HepG2 (cell line): ENCODE results near the gene MAP3K8. TPM values are rescaled to one million over a fixed set of nuclear protein-coding genes. Genes with fewer than 3 reads are reported as not detected.
A peak's percentile ranks its signal among the peaks of the same experiment; 100 is the strongest.

Experiments used
- E2F2 ChIP-seq: sonication (generic); formaldehyde crosslinking; IDR thresholded peaks from 2 replicates; pipeline ENCODE4 v1.4.0; 2020; ENCODE audit warnings: missing genetic modification reagents, borderline replicate concordance
- FOSL2 ChIP-seq: sonication (generic); formaldehyde crosslinking; IDR thresholded peaks from 2 replicates; pipeline ENCODE4 v1.4.0; 2020; ENCODE audit warnings: missing genetic modification reagents
- HOXA5 ChIP-seq: sonication (generic); formaldehyde crosslinking; IDR thresholded peaks from 2 replicates; pipeline ENCODE4 v1.4.0; 2020; ENCODE audit warnings: missing genetic modification reagents
- POLR2A ChIP-seq, 2 experiments: IDR thresholded peaks; 2 replicates each; pipeline ENCODE4 v1.6.1; 2011; ENCODE audit warnings: low read depth in 2 of 2, low read length in 2 of 2, mild to moderate bottlenecking in 1 of 2, moderate library complexity in 1 of 2; ENCODE audit not compliant: insufficient read depth in 1 of 2
- SRSF4 ChIP-seq: fragments of 200-400 bp; formaldehyde crosslinking; IDR thresholded peaks from one replicate; pipeline ENCODE4 v1.6.1; 2018; ENCODE audit warnings: mild to moderate bottlenecking, low read depth, low read length, moderate library complexity; ENCODE audit not compliant: poor library complexity, severe bottlenecking
- ZNF280B ChIP-seq: sonication (generic); formaldehyde crosslinking; IDR thresholded peaks from 2 replicates; pipeline ENCODE4 v1.5.0; 2020; ENCODE audit warnings: missing genetic modification reagents, mild to moderate bottlenecking, borderline replicate concordance
- ZZZ3 ChIP-seq: sonication (generic); formaldehyde crosslinking; IDR thresholded peaks from 2 replicates; pipeline ENCODE4 v1.4.0; 2020; ENCODE audit warnings: missing genetic modification reagents, mild to moderate bottlenecking, borderline replicate concordance
- polyA plus RNA-seq, 8 experiments: library from polyadenylated mRNA; depleted of rRNA in 3 of 8; stranded (reverse) in 7 of 8; unstranded in 1 of 8; fragments of >200 nt; fragmentation: Illumina TruSeq in 4 of 8; extraction: Trizol in 4 of 8; gene quantifications; 2 replicates each; pipeline versions ENCODE4 v1.2.1 to v1.2.3, GENCODE V29; 2011 to 2016; ENCODE audit warnings: low read depth in 4 of 8, missing spikeins in 1 of 8, mixed read lengths in 1 of 8; ENCODE audit not compliant: insufficient read depth in 1 of 8
- total RNA-seq, 5 experiments: library from RNA; depleted of rRNA; stranded (reverse); fragments of >200 nt; fragmentation: Illumina TruSeq; extraction: Trizol; gene quantifications; 2 replicates each; pipeline ENCODE4 v1.2.3, GENCODE V29; 2016; ENCODE audit warnings: low read depth in 1 of 5
- TF ChIP-seq, protein P1 (sequence below), 2 experiments: sonication (generic) in 1 of 2; formaldehyde crosslinking in 1 of 2; IDR thresholded peaks; 2 replicates each; pipeline versions ENCODE4 v1.6.1 to v1.9.0; 2014 to 2022; ENCODE audit warnings: antibody characterized with exemption in 1 of 2, borderline replicate concordance in 1 of 2, inconsistent platforms in 1 of 2, low read depth in 1 of 2, missing genetic modification reagents in 1 of 2
- TF ChIP-seq, protein P2 (sequence below): sonication (generic); formaldehyde crosslinking; IDR thresholded peaks from 2 replicates; pipeline ENCODE4 v1.5.1; 2020; ENCODE audit warnings: missing genetic modification reagents, mild to moderate bottlenecking, borderline replicate concordance
- TF ChIP-seq, protein P3 (sequence below): sonication (generic); formaldehyde crosslinking; IDR thresholded peaks from 2 replicates; pipeline ENCODE4 v1.9.0; 2021; ENCODE audit warnings: missing genetic modification reagents, borderline replicate concordance

MAP3K8 gene
- total and polyA plus RNA-seq, 2 of the 13 experiments (the other 11 are each of a cell fraction or from before 2014, with no cell fraction given), result 19.3 to 37.9 TPM

GRCh38 chr10:30438021-30438850 lies 4.3 kb downstream of the MAP3K8 start (continued):
- TF ChIP-seq, protein P1, sequence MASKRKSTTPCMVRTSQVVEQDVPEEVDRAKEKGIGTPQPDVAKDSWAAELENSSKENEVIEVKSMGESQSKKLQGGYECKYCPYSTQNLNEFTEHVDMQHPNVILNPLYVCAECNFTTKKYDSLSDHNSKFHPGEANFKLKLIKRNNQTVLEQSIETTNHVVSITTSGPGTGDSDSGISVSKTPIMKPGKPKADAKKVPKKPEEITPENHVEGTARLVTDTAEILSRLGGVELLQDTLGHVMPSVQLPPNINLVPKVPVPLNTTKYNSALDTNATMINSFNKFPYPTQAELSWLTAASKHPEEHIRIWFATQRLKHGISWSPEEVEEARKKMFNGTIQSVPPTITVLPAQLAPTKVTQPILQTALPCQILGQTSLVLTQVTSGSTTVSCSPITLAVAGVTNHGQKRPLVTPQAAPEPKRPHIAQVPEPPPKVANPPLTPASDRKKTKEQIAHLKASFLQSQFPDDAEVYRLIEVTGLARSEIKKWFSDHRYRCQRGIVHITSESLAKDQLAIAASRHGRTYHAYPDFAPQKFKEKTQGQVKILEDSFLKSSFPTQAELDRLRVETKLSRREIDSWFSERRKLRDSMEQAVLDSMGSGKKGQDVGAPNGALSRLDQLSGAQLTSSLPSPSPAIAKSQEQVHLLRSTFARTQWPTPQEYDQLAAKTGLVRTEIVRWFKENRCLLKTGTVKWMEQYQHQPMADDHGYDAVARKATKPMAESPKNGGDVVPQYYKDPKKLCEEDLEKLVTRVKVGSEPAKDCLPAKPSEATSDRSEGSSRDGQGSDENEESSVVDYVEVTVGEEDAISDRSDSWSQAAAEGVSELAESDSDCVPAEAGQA (IDR thresholded peaks at IDR 0.05; ENCODE audit: low read depth), result no peak
- TF ChIP-seq, protein P1 (CRISPR knock-in tag; IDR thresholded peaks at IDR 0.05; ENCODE audit: borderline replicate concordance), result no peak
- TF ChIP-seq SRSF4 (no peak), POLR2A (IDR thresholded peaks at IDR 0.05; ENCODE audit: insufficient read depth in 1 of 2, low read depth in 2 of 2, low read length in 2 of 2) (no peak; a peak in 1 of 4 replicates), FOSL2 (peak; percentile 65; the same call in 1 of the 2 replicates), ZZZ3 (no peak), E2F2 (no peak), ZNF280B (no peak), HOXA5 (CRISPR knock-in tag) (no peak)
- TF ChIP-seq, protein P2, sequence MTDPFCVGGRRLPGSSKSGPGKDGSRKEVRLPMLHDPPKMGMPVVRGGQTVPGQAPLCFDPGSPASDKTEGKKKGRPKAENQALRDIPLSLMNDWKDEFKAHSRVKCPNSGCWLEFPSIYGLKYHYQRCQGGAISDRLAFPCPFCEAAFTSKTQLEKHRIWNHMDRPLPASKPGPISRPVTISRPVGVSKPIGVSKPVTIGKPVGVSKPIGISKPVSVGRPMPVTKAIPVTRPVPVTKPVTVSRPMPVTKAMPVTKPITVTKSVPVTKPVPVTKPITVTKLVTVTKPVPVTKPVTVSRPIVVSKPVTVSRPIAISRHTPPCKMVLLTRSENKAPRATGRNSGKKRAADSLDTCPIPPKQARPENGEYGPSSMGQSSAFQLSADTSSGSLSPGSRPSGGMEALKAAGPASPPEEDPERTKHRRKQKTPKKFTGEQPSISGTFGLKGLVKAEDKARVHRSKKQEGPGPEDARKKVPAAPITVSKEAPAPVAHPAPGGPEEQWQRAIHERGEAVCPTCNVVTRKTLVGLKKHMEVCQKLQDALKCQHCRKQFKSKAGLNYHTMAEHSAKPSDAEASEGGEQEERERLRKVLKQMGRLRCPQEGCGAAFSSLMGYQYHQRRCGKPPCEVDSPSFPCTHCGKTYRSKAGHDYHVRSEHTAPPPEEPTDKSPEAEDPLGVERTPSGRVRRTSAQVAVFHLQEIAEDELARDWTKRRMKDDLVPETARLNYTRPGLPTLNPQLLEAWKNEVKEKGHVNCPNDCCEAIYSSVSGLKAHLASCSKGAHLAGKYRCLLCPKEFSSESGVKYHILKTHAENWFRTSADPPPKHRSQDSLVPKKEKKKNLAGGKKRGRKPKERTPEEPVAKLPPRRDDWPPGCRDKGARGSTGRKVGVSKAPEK (CRISPR knock-in tag), result no peak
- TF ChIP-seq, protein P3, sequence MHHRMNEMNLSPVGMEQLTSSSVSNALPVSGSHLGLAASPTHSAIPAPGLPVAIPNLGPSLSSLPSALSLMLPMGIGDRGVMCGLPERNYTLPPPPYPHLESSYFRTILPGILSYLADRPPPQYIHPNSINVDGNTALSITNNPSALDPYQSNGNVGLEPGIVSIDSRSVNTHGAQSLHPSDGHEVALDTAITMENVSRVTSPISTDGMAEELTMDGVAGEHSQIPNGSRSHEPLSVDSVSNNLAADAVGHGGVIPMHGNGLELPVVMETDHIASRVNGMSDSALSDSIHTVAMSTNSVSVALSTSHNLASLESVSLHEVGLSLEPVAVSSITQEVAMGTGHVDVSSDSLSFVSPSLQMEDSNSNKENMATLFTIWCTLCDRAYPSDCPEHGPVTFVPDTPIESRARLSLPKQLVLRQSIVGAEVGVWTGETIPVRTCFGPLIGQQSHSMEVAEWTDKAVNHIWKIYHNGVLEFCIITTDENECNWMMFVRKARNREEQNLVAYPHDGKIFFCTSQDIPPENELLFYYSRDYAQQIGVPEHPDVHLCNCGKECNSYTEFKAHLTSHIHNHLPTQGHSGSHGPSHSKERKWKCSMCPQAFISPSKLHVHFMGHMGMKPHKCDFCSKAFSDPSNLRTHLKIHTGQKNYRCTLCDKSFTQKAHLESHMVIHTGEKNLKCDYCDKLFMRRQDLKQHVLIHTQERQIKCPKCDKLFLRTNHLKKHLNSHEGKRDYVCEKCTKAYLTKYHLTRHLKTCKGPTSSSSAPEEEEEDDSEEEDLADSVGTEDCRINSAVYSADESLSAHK (CRISPR knock-in tag), result no peak
